HG02943 (cell line): ENCODE data around the gene CACNB4.
"Not testable (repeated sequence)": the region's sequence is repeated elsewhere in the genome, so short reads cannot be mapped to it uniquely, and the experiment has no call there.

Experiments
- ATAC-seq: cut with Tn5 transposase; IDR thresholded peaks from one replicate; pipeline ENCODE4 v1.9.1; 2021; ENCODE audit warnings: mild to moderate bottlenecking, low read depth, moderate library complexity; ENCODE audit not compliant: unreplicated experiment

The CACNB4 gene

DNA sequence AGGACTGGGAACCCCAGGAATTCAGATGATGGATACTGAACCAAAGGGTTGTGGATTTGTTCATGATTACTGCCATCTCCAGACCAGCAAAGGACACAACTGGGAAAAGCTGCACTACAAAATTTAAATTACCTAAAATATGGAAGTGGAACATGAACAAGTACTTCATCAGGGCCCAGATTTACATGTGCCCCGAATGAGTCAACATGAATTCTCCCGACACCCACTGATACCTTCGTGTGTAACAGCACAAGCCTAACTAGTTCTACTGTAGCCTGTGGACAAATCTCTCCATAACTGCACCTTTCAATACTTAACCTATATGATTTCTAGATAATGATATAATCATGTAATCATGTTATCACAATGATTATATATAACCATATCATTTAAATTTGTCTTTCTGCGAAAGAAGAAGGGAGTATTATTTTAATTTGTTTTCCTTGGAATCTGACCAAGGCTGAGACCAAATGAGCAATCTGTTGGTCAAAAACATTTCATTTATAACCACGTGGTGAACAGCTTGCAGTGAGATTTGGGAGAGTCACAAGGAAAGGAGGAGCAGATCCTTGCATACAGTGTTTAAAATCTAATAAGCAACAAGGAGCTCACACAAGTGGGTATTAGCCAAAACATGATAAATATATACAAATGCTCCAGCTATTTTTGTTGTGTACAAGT lies 70.5 kb downstream of the CACNB4 start:
- no peak for ATAC-seq

DNA sequence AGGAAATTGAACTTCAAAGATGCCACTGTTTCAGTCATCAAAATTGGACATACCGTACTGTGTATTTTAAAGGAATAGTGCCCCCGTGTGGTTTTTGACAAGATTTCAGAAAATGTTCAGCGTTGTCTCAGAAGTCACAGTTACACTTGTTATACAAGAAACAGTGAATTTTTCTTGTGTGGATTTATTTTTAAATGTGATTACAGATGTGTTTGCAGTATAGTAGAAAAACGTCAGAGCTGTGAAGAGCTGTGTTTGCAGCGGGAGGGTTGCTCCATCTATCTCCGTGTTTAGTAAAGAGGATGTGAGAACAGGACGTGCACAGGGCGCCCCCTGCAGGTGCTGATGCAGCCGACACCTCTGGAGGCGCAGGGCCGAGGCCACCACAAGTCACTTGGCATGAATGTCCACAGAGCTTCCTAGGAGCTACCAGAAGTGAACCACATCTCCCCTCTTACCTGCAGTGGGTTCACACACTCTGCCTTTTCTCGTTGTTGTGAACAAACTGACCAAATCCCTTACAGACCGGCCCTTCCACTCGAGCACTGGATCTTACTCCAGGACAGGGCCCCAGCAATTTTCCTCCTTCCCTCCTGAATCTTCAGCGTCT lies 73.1 kb downstream of the CACNB4 start:
- ATAC-seq: peak; percentile 97

DNA sequence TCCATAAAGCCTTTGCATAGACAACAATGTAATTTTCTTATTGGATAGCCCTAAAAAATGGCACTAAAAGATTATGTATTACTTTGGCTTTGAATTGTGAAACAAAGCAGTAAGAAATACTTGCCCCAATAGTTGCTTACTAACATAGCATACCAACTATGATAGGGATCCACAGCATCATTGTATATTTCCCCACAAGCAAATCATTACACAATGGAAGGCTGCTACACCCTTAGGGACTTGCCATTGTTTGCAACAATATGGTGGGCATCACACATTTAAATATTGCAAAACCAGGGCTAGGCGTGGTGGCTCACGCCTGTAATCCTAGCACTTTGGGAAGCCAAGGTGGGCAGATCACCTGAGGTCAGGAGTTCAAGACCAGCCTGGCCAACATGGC lies 74.4 kb downstream of the CACNB4 start:
- ATAC-seq: no peak

DNA sequence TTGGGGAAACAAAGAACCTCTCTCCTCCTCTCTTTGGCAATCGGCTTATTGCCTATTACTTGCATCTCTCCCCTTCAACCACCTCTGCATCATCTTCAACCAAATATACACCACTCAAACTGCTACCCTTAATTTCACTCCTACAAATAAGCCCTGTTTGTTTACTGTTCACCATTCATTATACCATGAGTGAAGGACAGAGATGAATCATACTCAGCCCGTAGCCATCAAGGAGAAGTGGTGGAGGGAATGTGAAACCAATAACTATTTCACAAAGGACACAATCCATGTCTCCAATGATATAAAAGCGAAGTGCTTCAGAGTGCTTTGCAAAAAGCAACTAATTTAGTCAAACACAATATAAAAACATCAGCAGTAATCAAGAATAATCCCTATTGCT lies 76.8 kb downstream of the CACNB4 start:
- ATAC-seq: no peak

DNA sequence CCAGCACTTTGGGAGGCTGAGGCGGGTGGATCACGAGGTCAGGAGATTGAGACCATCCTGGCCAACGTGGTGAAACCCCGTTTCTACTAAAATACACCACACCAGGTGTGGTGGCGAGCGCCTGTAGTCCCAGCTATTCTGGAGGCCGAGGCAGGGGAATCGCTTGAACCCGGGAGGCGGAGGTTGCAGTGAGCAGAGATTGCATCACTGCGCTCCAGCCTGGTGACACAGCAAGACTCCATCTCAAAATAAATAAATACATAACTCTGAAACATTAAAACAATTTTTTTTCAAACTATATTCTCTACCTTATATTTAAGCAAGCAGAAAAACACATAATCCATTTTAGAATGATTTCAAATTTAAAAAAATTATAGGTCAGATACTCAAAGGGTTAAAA lies 77.8 kb downstream of the CACNB4 start:
- ATAC-seq: not testable (repeated sequence)

DNA sequence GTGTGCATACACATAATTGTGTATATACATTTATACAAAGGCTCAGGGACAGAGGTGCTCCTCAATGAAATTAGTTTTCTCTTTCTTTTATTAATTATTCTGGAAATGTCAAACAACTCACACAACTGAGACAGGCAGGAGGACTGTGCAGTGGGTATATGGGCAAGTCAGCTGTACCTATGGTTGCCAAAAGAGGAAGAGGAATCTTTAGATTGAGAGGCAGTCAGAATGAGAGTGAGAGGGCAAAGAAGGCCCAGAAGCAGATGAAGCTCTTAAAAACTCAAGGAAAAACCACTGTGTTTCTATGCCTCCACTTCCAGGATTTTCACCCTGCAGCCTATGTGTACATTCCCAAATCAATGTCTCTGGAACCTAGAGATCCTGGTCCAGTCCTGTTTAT lies 79.1 kb downstream of the CACNB4 start:
- no peak for ATAC-seq

DNA sequence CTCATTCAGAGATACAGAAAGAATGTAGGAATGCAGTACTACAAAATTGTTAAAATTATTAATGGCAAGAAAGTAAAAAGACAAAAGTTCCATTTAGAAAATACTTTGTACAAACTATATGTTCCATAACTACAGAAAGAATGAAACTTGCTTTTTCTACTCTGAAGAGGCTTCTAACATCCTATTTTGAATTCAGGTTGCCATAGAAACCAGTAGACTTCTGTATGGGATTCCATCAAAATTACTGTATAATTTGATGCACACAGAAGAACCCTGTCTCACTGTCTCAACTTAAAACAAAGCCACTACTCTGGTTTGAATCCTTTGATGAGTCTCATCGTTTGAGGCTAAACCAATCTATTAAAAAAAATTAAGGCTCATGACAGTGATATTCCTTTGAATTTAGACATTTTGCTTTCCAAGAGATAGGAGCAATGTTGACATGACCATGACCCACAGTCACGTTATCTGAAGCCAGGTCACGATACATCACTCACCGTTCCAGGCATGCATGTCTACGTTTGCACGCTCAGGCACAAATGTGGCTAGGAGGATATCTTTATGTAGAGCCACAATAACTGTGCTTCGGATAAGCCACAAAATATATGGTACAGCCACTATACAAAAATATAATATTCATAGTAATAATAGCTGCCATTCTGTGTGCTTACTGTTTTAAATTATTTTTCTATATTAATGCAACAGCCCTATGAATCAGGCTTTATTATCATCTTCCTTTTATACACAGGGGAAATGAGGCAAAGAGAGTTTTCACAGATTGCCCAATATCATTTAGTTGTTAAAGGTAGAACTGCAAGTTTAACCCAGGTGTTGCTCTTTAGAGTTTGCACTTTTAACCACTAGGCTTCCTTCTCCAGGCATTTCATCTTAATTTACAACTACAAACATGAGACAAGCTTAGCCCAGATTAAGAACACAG lies 82.4 kb downstream of the CACNB4 start:
- ATAC-seq: no peak

DNA sequence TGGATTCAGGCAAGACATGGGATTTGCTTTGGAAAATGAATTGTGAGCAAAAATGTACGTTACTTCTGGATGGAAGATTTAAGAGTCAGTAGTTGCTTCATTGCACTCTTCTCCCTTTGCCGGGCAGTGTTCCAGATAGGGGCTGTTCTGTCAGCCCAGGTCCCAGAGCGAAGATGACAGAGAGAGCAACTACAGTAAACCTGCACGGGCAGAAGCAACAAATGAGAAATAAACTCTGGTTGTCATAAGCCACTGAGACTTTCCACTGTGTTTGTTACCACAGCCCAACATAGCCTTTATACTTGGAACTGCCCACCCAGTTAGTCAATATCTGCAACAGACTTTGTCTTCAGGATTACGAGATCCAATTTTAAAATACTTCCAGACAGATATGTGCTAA lies 83.3 kb downstream of the CACNB4 start:
- ATAC-seq: no peak

DNA sequence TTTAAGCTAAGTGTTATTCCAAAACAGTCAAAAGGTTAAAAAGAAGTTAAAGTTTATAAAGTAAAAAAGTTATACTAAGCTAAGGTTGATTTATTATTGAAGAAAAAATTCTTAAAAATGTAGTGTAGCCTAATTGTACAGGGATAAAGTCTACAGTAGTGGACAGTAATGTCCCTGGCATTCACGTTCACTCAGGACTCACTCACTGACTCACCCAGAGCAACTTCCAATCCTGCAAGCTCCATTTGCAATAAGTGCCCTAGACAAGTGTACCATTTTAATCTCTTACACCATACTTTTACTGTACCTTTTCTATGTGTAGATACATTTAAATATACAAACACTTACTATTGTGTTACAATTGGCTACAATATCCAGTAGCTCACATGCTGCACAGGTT lies 86.1 kb downstream of the CACNB4 start:
- ATAC-seq: no peak

DNA sequence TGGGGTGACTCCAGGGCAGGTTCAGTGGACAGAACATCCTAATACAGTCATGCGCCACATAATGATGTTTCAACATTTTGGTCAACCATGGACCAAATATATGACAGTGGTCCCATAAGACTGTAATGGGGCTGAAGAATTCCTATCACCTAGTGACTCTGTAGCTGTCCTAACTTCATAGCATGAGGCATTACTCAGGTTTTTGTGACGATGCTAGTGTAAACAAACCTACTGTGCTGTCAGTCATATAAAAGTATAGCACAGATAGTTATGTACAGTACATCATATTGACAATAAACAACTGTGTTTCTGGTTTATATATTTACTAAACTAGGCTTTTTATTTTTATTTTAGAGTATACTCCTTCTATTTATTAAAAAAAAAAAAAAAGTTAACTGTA lies 87.1 kb downstream of the CACNB4 start:
- no peak for ATAC-seq

DNA sequence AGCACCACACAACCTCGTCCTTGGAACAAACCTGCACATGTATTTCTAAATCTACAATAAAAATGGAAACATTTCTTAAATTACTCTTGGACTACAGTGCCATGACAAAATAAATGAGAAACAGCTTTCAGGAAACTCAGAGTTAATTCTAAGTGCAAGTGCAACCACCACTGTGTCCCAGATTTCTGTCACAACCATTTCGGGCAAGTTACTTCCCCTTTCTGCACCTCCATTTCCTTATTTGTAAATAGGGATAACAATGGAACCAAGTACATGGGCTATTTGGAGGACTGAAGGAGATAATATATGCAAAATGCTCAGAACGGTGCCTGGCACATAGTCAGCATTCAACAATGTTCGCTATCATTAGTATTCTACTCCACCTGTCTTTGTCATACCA lies 93.2 kb downstream of the CACNB4 start:
- no peak for ATAC-seq

DNA sequence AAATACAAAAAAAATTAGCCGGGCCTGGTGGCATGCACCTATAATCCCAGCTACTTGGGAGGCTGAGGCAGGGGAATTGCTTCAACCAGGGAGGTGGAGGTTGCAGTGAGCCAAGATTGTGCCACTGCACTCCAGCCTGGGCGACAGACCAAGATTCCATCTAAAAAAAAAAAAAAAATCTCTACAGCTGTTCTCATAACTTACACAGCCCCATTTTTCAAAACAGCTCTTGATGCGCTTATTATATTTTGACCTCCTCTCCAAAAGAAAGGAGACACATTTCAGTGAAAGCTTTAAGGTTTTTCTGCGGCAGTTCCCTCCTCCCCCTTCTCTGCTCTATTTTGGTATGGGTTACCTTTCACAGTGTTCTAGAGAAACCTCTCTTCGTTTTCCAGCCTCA lies 95.6 kb downstream of the CACNB4 start:
- ATAC-seq: not testable (repeated sequence)

DNA sequence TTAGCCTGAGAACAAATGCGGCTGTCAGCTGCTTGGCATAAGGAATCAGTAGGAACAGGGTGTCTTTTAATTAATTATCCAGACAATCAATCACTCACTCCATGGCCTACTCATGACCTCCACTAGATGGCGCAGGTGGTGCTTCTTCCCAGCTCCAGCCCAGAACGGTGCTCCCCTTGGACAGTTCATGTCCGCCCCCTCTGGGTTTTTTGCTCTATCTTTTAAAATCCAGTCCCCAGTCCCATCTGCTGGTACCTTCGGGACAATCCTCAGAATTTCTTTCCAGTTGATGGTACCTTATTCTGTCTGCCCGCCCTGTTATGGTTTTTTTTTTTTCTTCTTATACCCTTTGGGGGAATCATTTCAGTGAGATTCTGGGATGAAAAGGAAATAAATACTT lies 99.8 kb downstream of the CACNB4 start:
- ATAC-seq: peak; percentile 77

DNA sequence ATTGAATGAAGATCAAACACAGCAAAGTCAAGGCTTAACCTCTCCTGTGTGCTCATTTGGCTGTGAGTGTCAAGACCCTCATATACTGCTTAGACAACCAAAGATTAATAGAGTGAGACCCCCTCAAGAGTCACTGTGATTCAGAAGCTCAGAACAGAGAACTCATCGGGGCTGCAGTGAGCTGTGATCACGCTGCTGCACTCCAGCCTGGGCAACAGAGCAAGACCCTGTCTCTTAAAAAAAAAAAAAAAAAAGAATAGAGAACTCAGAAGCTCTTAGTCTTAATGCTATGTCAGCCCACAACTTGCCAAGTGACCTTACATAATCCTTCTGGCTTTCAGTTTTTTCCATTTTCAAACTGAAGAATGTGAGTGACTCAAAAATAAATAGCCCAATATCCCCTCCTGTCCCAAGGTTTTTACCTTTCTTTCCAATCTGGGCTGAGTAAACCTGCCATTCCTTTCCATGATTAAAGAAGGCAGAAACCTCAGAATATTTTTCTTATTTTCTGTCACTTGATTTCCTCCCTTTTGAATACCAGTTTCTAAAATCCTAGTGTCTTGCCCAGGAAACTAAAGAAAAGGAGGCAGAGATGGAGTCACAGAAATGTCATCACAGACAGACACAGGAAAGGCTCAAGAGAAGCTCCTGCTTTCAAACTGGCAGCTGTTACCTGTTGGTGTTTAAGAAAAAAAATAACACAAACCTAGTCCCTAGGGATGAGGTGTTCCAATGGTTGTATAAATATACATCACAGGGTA lies 102.4 kb downstream of the CACNB4 start:
- no peak for ATAC-seq

DNA sequence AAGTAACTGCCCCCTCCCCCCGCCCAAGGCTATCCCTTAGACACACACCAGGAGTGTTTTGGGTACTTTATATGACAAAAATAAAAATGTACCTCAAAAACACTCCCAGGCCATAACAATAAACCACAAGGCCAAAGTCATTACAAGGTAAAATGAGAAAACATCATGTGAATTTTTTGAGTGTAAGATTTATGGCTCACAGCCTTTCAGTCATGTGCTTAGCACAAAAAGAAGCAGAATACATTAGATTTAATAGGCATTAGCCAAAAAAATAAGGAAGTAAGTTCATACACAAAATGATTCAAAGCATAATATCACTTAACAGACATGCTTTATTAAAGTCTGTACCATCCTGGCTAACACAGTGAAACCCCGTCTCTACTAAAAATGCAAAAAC lies 103.7 kb downstream of the CACNB4 start:
- no peak for ATAC-seq

DNA sequence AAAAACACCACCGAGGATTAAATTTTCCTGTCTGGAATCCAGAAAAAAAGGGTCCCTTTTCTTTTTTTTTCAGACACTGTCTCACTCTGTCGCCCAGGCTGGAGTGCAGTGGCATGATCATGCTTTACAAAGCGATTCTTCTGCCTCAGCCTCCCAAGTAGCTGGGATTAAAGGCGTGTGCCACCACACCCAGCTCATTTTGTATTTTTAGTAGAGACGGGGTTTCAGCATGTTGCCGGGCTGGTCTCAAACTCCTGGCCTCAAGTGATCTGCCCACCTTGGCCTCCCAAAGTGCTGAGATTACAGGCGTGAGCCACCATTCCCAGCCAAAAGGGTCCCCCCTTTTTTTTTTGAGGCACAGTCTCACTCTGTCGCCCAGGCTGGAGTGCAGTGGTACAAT lies 104.7 kb downstream of the CACNB4 start:
- ATAC-seq: not testable (repeated sequence)

DNA sequence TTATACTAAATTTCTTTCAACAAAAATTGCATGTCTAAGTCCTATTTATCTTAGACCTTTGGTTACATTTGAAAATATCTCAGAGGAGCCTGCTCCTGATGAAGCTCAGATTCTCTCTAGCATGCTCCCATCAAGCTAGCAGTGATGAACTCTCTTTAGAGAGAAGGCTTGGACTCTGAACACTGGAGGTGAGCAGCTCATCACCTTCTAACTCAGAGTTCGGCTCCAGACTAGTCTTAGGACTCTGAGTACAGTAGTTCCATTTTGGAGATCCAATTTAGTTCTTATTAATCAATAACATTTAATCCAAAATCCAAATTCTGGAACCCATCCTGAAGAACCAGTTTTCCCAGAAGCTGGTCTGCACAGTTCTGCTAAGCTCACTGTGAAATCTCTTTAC lies 107.8 kb downstream of the CACNB4 start:
- no peak for ATAC-seq

DNA sequence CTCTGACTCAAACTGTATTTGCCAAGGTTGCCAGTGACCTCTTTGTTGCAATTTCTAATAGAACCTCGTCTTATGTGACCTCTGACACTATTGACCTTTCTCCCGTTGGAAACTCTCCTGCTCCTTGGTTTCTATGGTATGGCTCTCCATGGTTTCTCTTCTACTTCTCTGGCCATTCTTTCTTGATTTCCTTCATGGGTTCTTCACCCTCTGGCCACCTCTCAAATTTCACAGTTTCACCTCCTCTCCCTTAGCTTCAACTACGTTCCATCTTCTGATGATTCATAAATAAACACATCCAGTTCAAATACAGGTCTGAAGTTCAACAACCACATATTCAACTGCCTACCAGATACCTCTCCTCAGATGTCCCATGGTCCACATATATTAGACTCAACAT lies 109.5 kb downstream of the CACNB4 start:
- ATAC-seq: no peak

DNA sequence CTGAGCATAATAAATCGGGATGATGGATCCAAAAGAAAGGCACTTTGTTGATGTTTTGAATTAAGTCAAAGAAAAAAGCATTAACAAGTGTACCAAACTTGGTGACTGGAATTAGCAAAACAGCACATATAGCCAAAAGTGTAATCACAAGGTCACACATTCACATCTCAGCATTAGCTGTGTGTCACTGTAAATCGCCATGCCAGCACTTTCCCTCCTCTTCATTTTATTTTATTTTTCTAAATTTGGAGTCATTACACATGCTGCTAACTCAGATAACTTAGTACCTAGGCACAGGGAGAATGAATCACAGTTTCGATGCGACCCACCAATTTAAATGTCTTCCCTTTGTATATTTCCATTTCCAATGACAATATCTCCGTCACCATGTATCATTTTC lies 111.4 kb downstream of the CACNB4 start:
- ATAC-seq: no peak

DNA sequence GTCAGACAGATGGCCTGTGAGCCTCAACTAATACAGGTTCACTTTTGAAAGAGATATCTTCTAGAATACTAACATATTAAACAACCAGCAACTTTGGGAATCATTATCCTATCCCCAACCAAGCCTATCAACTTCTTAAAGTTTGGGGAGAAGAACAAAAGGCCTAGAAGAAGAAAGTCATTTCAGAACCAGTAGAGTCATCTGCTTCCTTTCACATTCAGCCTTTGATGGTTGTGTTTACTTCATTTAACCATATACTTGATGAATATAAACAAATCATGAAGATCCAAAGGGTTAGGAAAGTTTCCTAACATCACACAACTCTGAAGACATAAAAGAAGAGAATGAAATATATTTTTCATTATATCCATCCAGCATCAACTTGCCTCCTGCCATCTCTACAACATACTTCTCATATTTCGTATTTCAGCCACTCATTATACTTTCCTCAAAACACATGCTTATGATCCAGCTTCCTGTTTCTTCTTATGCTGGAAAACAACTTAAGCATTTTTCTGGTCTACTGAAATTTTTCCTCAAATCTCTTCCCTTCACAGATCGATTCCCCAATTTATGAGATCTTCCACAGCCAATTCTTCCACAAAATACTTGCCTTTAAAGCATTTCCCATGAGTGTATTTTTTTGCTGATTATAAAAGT lies 114.3 kb downstream of the CACNB4 start:
- ATAC-seq: no peak
